Tibial nerve (tissue), 4 donors: Measurements from ENCODE around the gene TMEM239. TPM values are rescaled to one million over a fixed set of nuclear protein-coding genes. Genes with fewer than 3 reads are reported as not detected.
"Not testable (repeated sequence)": the region's sequence is repeated elsewhere in the genome, so short reads cannot be mapped to it uniquely, and the experiment has no call there.

Experiments
- DNase-seq, 2 donors: peaks; one replicate each; pipeline ENCODE4 v3.0.0-alpha.2; 2019; ENCODE audit warnings: low spot score in 2 of 2
- H3K27ac ChIP-seq, 4 donors: fragments of 200-600 bp; sonication (generic) in 3 of 4; one replicate each; pipeline ENCODE4 v1.5.1; 2017 to 2019; ENCODE audit warnings: mild to moderate bottlenecking in 1 of 4
- H3K27me3 ChIP-seq, 2 donors: fragments of 200-600 bp; sonication (generic) in 1 of 2; one replicate each; pipeline versions ENCODE4 v1.5.1 to v1.6.0; 2017 to 2019
- H3K36me3 ChIP-seq, 3 donors: fragments of 200-600 bp; sonication (generic); one replicate each; pipeline ENCODE4 v1.5.1; 2018 to 2019
- H3K4me1 ChIP-seq, 4 donors: fragments of 200-600 bp; sonication (generic) in 3 of 4; one replicate each; pipeline ENCODE4 v1.5.1; 2017 to 2019
- H3K4me3 ChIP-seq, 4 donors: fragments of 200-600 bp; sonication (generic) in 3 of 4; one replicate each; pipeline ENCODE4 v1.5.1; 2017 to 2019; ENCODE audit warnings: mild to moderate bottlenecking in 1 of 4, moderate library complexity in 1 of 4
- H3K9me3 ChIP-seq, 4 donors: fragments of 200-600 bp; sonication (generic) in 3 of 4; one replicate each; pipeline ENCODE4 v1.5.1; 2017 to 2019
- CTCF ChIP-seq, 5 experiments: fragments of 200-600 bp in 3 of 5; fragments of 450-650 bp in 2 of 5; sonication (generic) in 3 of 5; IDR thresholded peaks; one replicate each; pipeline ENCODE4 v1.5.1; 2016 to 2019; ENCODE audit warnings: antibody characterized with exemption in 5 of 5, mild to moderate bottlenecking in 3 of 5, moderate library complexity in 2 of 5
- EP300 ChIP-seq, 2 donors: sonication (generic); formaldehyde crosslinking; IDR thresholded peaks; one replicate each; pipeline ENCODE4 v1.6.1; 2017; ENCODE audit warnings: antibody characterized with exemption in 2 of 2, mild to moderate bottlenecking in 1 of 2
- POLR2A ChIP-seq, 2 donors: fragments of 450-650 bp; IDR thresholded peaks; one replicate each; pipeline ENCODE4 v1.6.1; 2017; ENCODE audit warnings: antibody characterized with exemption in 2 of 2, mild to moderate bottlenecking in 2 of 2, moderate library complexity in 2 of 2
- WGBS, 2 donors: methylation state at CpG; one replicate each; pipeline ENCODE4 v1.1.5; 2018; 5-methylcytosine and 5-hydroxymethylcytosine counted together
- total RNA-seq, 4 donors: library from RNA; depleted of rRNA; stranded (reverse); fragments of >200 nt; gene quantifications; one replicate each; pipeline ENCODE4 v1.1.0, GENCODE V29; 2016

TMEM239 gene
- not detected for total RNA-seq

GRCh38 chr20:2816030-2816582 lies at the start of gene TMEM239:
TMEM239 (plus strand) TSS chr20:2816364; CDS start chr20:2816555, 191 bp downstream.
- H3K36me3 ChIP-seq, result no peaks in the 10 kb centered on the region
- H3K4me3 ChIP-seq, result no peak within 1 kb of the TSS
- H3K27ac ChIP-seq, result no peak within 1 kb of the TSS
- DNase-seq, result no peak
- H3K9me3 ChIP-seq, result peaks cover 0 to 24% (median 4%) of the 10 kb centered on the region in 4 donors
- TF ChIP-seq POLR2A (IDR thresholded peaks at IDR 0.05) (no peak), EP300 (IDR thresholded peaks at IDR 0.05) (no peak), CTCF (IDR thresholded peaks at IDR 0.05) (no peak)
- H3K4me1 ChIP-seq, result peaks cover 0 to 26% (median 4%) of the 10 kb centered on the region in 4 donors
- 65 to 71% methylated on average over 8 to 9 of the region's 10 CpGs for WGBS, 2 donors
- H3K27me3 ChIP-seq, result peaks cover 0 to 24% of the 10 kb centered on the region in 2 donors

DNA sequence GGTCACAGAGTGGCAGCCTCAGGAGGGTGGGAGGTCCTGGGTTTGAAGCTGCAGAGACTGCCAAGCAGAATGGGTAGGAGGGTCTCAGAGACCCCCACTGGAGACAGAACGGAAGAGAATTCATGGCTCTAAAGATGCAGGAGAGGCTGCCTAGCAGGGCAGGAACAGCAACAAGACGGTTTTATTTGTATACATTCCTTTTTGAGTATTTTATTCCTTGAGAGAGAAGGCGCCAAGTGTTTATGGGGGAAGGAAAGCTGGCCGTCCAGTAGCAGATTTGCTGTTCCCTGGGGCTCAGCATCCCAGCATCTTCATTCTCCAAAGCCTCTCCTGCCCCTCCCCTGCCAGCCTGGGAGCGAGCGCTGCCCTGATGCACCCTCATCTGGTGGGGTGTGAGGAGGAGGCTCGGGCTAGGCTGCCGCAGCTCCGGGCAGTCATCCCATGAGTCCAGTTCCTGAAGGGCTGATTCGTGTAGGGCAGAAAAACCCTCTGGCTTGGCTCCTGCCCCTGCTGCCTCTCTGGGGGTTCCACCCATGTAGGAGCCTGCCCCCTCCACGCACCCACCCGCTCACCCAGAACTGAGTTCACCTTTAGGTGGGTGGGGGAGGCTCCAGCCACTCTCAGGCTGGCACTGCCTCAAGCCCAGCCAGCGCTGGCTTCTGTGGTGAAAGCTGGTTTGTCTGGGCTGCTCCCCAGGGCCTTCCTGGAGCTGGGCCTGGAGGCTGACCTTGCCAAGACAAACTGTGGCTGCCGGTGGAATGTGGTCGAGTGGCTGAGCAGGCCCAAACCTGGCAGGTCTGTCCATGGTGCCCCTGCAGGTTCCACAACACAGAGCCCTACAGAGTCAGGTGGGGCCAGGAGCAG lies 48.2 kb upstream of the TMEM239 start:
- H3K4me3 ChIP-seq, result no peak overlapping the region
- no peaks in the 10 kb centered on the region for H3K9me3 ChIP-seq
- 40 to 50% methylated on average over 13 to 15 of the region's 15 CpGs for WGBS, 2 donors
- peaks cover 0 to 67% of the 10 kb centered on the region in 2 donors for H3K27me3 ChIP-seq
- H3K4me1 ChIP-seq, result peaks cover 0 to 6% (median 0%) of the 10 kb centered on the region in 4 donors
- no peak overlapping the region for H3K27ac ChIP-seq
- no peaks in the 10 kb centered on the region for H3K36me3 ChIP-seq
- TF ChIP-seq POLR2A (IDR thresholded peaks at IDR 0.05), result no peak
- no peak for TF ChIP-seq CTCF (IDR thresholded peaks at IDR 0.05)
- no peak for TF ChIP-seq EP300 (IDR thresholded peaks at IDR 0.05)
- no peak for DNase-seq

GRCh38 chr20:2768632-2769015 lies 47.5 kb upstream of the TMEM239 start:
- Histone ChIP-seq H3K36me3 (no peaks in the 10 kb centered on the region), H3K9me3 (no peaks in the 10 kb centered on the region), H3K4me1 (peaks cover 0 to 6% (median 0%) of the 10 kb centered on the region in 4 donors), H3K27me3 (peaks cover 0 to 61% of the 10 kb centered on the region in 2 donors), H3K27ac (no peak overlapping the region), H3K4me3 (no peak overlapping the region)
- no peak for DNase-seq
- TF ChIP-seq CTCF (IDR thresholded peaks at IDR 0.05) (no peak), POLR2A (IDR thresholded peaks at IDR 0.05) (no peak)
- 78 to 88% methylated on average over 5 of the region's 5 CpGs for WGBS, 2 donors

GRCh38 chr20:2770091-2770490 lies 46.1 kb upstream of the TMEM239 start:
- H3K27ac ChIP-seq, H3K4me3 ChIP-seq, H3K4me1 ChIP-seq, H3K9me3 ChIP-seq, DNase-seq, H3K36me3 ChIP-seq: not testable (repeated sequence)
- WGBS, 2 donors, result 86 to 90% methylated on average over 12 of the region's 12 CpGs
- peaks cover 0 to 50% of the 10 kb centered on the region in 2 donors for H3K27me3 ChIP-seq

DNA sequence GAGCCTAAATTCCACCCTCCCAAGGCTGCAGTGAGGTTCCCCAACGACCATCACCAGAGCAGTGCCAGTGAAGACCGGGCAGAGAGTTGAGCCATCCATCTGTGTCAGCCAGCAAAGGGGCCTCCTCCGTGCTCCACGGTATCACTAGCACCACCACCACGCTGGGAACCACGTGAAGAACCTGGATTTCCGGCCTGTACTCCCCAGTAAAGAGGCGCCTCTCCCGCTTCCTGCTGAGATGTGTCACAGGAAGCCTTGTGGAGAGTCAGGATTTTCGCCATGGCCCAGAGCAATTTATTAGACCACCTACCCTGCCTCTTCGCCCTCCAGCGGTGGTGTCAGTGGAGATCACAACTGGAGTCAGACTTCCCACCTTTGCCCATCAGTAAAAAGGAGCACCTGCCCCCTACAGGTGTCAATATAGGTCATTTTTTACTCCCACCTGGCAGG lies 44.5 kb upstream of the TMEM239 start:
- WGBS, 2 donors, result 40 to 50% methylated on average over 8 to 12 of the region's 12 CpGs
- H3K36me3 ChIP-seq, result no peaks in the 10 kb centered on the region
- H3K4me1 ChIP-seq, result peaks cover 0 to 6% (median 0%) of the 10 kb centered on the region in 4 donors
- H3K4me3 ChIP-seq, result no peak overlapping the region
- no peak for DNase-seq
- H3K27ac ChIP-seq, result no peak overlapping the region
- TF ChIP-seq CTCF (IDR thresholded peaks at IDR 0.05) (no peak), EP300 (IDR thresholded peaks at IDR 0.05) (no peak), POLR2A (IDR thresholded peaks at IDR 0.05) (no peak)
- peaks cover 0 to 40% of the 10 kb centered on the region in 2 donors for H3K27me3 ChIP-seq
- peaks cover 0 to 20% (median 2%) of the 10 kb centered on the region in 4 donors for H3K9me3 ChIP-seq
